GM19351 (cell line): ENCODE results near the gene TBX10.
A peak's percentile ranks its signal among the peaks of the same experiment; 100 is the strongest.
"Not testable (repeated sequence)": the region's sequence is repeated elsewhere in the genome, so short reads cannot be mapped to it uniquely, and the experiment has no call there.

ENCODE experiments used
- ATAC-seq: cut with Tn5 transposase; IDR thresholded peaks from one replicate; pipeline ENCODE4 v1.9.1; 2021; ENCODE audit warnings: mild to moderate bottlenecking, moderate library complexity; ENCODE audit not compliant: unreplicated experiment

TBX10 gene

DNA sequence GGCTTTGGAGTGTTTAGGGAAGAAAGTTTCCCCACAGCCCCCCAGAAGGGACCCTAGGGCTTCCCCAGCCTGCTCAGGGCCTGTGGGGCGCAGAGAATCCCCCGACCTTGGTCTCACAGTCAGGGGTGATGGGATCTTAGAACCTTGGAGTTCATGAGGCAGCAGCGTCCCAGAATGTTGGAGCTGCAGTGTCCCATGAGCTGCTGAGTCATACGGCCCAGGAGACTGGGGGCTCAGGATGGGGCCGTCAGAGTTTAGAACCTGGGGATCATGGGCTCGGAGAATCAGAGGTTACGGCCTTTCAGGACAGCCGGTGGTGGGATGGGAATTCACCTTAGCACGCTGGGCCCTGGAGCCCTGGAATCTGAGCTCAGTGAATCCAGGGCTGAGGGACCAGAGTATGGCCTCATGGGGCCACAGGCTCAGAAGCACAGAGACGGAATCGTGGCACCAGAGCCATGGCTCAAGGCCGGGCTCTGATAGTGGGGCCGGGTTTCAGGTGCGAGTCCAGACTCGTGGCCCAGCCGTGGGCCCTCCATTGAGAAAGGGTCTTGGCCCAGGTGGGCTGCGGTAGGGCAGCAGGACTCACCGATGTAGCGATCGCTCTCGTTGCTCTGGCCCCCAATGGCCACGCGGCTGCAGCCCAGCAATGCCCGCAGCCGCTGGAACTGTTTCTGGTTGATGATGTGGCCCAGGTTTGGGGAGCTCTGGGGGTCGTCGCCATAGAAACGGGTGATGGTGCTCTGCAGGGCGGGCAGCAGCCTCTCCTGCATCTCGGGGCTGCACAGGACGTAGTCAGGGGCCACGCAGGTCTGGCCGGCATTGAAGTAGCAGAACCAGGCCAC lies 25.4 kb upstream of the TBX10 start:
- no peak for ATAC-seq

GRCh38 chr11:67664213-67664585 lies 24.6 kb upstream of the TBX10 start:
- no peak for ATAC-seq

GRCh38 chr11:67663532-67664212 lies 24.1 kb upstream of the TBX10 start:
- ATAC-seq, result no peak

GRCh38 chr11:67662835-67663531 lies 23.4 kb upstream of the TBX10 start:
- ATAC-seq, result no peak

GRCh38 chr11:67662142-67662834 lies 22.7 kb upstream of the TBX10 start:
- no peak for ATAC-seq

DNA sequence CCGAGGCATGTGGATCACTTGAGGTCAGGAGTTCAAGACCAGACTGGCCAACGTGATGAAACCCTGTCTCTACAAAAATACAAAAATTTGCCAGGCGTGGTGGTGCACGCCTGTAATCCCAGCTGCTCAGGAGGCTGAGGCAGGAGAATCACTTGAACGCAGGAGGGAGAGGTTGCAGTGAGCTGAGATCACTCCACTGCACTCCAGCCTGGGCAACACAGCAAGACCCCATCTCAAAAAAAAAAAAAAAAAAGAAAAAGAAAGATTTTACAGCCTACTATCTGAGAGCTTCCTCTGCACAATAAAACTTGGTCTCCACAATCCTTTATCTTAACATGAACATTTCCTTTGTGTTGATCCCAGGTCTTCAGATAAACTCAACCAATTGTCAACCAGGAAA lies 21.2 kb upstream of the TBX10 start:
- ATAC-seq, result not testable (repeated sequence)

DNA sequence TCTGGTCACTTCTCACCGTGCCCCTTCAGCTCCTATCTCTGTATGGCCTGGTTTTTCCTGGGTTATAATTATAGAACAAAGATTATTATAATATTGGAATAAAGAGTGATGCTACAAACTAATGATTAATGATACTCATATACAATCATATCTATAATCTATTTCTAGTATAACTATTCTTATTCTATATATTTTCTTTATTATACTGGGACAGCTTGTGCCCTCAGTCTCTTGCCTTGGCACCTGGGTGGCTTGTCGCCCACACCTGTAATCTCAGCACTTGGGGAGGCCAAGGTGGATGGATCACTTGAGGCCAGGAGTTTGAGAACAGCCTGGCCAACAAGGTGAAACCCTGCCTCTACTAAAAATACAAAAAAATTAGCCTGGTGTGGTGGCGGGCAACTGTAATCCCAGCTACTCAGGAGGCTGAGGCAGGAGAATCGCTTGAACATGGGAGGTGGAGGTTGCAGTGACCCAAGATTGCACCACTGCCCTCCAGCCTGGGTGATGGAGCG lies 20.1 kb upstream of the TBX10 start:
- not testable (repeated sequence) for ATAC-seq

- no peak for ATAC-seq
Observed at GRCh38 chr11:67657300-67657699, 17.7 kb upstream of the TBX10 start.

GRCh38 chr11:67656278-67656922 lies 16.8 kb upstream of the TBX10 start:
- no peak for ATAC-seq

GRCh38 chr11:67654225-67654624 lies 14.7 kb upstream of the TBX10 start:
- no peak for ATAC-seq

DNA sequence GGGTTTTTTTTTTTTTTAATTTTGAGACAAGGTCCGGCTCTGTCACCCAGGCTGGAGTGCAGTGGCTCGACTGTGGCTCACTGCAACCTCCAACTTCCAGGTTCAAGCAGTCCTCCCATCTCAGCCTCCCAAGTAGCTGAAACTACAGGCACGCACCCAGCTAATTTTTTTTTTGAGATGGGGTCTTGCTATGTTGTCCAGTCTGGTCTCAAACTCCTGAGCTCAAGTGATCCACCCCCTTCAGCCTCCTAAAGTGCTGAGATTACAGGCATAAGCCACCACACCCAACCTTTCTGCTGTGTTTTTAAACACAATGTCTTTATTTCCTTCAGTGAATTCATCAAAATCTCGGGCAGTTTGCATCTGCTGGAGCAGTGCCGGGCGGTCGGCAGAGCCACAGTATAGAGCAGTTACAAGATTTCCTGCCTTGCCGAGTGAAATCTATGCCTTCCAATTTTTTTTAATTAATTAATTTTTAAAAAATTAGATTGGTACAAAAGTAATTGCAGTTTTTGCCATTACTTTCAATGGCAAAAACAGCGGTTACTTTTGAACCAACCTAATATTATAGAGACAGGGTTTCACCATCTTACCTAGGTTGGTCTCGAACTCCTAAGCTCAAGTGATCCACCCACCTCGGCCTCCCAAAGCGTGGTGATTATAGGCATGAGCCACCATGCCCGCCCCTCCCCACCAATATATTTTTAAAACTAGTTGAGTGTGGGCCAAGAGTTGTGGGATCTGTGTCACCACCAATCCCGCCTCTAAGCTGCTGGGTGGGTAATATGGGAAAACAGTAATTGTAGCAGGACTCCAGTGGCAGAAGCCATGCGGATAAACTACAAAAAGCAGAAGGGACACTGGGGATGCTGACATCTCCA lies 13.6 kb upstream of the TBX10 start:
- no peak for ATAC-seq

DNA sequence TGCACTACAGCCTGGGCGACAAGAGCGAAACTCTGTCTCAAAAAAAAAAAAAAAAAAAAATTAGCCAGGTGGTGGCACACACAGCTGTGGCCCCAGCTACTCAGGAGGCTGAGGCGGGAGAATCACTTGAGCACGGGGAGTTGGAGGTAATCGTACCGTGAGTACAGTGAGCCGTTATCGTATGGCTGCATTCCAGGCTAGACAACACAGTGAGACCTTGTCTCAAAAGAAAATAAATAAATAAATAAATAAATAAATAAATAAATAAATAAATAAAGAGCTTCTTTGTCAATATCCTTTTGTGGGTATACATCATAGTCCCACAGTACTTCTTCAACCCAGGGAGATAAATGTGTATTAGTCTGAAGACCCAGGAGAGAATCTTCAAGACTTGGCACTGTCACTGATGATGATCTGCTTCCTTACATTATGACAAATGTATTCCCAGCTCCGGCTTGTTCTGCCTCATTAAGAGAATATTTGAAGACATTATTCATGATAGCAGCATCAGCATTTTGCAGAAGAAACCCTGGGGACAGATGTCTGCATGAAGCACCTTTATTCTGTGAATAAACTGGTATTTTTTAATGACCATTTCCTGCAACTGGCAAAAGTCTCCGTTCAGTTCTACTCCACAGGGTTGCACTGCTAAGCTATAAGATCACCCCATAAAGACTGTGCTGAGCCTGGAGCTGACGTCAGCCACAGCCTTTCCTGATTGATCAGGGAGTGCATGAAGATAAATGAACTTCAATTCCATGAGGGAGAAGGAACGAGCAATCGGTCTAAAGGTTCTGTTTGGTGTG lies 12.6 kb upstream of the TBX10 start:
- no peak for ATAC-seq

DNA sequence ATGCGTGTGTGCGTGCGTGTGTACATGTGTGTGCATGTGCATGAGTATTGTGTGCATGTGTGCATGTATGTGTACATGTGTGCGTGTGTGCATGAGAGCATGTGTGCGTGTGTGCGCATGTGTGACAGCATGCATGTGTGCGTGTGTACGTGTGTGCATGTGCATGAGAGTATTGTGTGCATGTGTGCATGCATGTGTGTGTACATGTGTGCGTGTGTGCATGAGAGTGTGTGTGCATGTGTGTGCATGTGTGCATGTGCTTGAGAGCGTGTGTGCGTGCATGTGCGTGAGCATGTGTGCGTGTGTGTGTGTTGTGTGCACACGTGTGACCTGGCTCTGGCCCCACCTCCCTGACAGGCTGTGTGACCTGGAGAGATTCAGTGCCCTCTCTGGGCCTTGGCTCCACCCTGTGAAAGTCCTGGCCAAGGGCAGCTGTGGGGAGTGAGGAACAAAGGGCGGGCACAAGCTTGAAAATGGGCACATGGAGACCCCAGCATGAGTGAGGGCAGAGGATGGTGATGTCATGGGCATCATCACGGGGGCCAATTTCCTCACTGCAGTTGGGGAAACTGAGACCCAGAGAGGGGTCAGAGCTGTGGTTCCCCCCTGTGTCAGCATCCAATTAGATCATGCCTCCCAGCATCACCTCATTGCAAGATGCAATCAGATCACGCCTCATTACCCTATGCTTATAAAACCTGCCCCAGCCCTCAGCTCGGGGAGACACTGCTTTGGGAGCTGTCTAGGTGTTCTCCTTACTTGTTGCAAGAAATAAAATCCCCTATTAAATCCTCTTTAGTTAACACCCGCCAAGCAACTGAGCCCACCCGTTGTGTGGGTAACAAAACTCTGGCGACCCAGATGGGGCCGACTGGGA lies 10.3 kb upstream of the TBX10 start:
- no peak for ATAC-seq

DNA sequence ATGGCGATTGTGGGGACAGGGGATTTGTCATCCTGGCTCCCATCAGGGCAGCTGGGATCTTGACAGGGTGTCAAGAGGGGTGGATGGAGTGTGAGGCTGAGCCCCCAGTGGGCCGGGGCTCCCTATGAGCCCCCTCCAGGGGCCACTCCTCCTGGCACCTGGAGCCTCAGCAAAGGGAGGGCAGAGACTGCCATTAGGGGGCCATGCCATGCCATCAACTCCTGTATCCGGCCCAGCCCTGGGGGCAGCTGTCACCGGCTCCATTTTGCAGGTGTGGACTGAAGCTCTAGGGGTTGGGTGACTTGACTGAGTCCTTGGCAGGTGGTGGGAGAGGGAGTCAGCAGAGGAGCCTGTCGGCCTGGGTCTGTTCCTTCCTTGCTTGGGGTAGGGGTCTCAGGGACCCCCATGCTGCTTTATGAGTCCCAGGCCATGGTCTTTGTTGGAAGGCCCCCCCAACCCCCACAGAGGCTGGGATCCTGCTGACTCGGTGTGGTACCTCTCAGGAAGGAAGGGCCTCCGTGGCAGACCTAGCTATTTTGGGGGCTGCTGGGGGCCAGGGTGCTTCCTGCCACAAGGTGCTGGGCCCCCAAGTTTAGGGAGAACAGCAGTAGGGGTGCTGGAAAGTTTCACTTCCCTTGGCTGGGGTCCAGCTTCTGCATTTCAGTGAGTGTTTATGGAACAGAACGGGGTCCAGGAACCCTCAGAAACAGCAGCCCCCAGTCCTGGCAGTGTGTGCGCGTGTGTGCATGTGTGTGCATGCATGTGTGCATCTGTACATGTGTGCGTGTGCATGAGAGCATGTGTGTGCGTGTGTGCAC lies 9.4 kb upstream of the TBX10 start:
- no peak for ATAC-seq

- peak; percentile 51 for ATAC-seq
Observed at GRCh38 chr11:67648140-67648795, 8.7 kb upstream of the TBX10 start.

GRCh38 chr11:67647471-67647870 lies 7.9 kb upstream of the TBX10 start:
- ATAC-seq, result no peak
